Measurements from ENCODE around the gene COL4A2. TPM values are rescaled to one million over a fixed set of nuclear protein-coding genes. Genes with fewer than 3 reads are reported as not detected.

The COL4A2 gene
- total RNA-seq, 4 donors from 2014 or later: 56.6 to 139 (median 89.1) TPM

DNA sequence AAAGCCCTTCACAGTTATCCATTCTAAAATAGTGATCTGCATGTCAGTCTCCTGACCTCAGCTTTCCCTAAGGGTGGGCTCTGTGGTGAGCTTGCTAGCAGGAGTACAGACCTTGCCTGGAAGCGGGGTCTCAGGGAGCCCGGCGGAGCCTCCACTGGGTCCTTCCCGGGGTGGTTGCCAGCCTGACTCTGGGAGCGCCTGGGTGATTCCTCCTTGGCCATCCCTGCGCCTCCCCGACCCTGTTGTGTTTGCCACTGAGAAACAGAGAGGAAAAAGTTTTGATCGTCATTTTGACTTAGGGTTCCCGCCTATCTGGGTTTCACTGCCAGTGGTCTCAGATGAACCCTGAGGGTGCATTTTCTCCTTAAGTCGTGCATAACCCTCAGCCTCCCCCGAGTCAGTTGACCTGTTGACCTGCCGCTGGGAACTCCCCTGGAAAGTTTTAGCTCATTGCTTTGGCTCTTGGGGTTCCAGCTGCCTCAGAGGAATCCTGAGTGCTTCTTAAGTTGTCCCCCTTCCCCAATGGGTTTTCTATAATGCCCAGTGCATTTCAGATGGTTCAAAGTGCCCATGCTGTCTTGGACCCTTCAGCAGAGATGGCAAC is 136.6 kb downstream of the COL4A2 start:
- H3K36me3 ChIP-seq: peaks cover 0 to 24% (median 0%) of the 10 kb centered on the region in 3 donors

GRCh38 chr13:110444226-110444653 is 137.2 kb downstream of the COL4A2 start:
- peak in 1 of 3 donors; percentile 40 for DNase-seq
- peak overlapping the region in 3 of 4 donors; percentile 30 to 39 (median 39) for H3K27ac ChIP-seq
- H3K4me1 ChIP-seq: peaks cover 0 to 8% (median 0%) of the 10 kb centered on the region in 4 donors
- no peaks in the 10 kb centered on the region for H3K9me3 ChIP-seq
- no peak overlapping the region for H3K4me3 ChIP-seq
- H3K36me3 ChIP-seq: peaks cover 0 to 21% (median 0%) of the 10 kb centered on the region in 3 donors
- no peak for TF ChIP-seq POLR2A (IDR thresholded peaks at IDR 0.05)
- peak in 2 of 6 experiments; percentile 17 to 26 for TF ChIP-seq CTCF (IDR thresholded peaks at IDR 0.05)
- H3K27me3 ChIP-seq: no peaks in the 10 kb centered on the region

More for the DNA sequence above, 136.6 kb downstream of the COL4A2 start:
- Histone ChIP-seq H3K27me3 (no peaks in the 10 kb centered on the region), H3K4me1 (peaks cover 0 to 8% (median 0%) of the 10 kb centered on the region in 4 donors), H3K9me3 (no peaks in the 10 kb centered on the region), H3K27ac (peak overlapping the region in 3 of 4 donors; percentile 30 to 39 (median 39)), H3K4me3 (no peak overlapping the region)
- DNase-seq: no peak
- TF ChIP-seq POLR2A (IDR thresholded peaks at IDR 0.05): no peak
- TF ChIP-seq CTCF (IDR thresholded peaks at IDR 0.05): no peak

DNA sequence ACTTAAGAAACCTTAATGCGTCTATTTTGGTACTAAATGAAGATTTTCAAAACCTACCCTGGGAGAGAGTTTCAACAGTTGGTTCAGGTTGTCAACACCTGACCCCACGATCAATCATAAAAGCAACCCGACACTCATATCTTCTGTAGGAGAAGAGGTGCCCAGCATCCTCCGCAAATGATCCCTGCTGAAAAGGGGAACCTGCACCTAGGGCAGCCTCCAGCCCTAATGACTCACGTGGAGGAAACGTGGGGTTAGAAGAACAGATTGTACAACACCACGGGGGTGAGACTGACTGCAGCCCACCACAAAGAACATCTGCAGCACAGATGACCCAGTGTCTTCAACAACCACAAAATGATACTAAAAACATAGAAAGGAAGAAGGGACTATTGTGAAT is 138.1 kb downstream of the COL4A2 start:
- peaks cover 0 to 19% (median 0%) of the 10 kb centered on the region in 3 donors for H3K36me3 ChIP-seq
- H3K27ac ChIP-seq: peak overlapping the region in 1 of 4 donors; percentile 17
- no peak overlapping the region for H3K4me3 ChIP-seq
- H3K9me3 ChIP-seq: no peaks in the 10 kb centered on the region
- H3K4me1 ChIP-seq: peaks cover 0 to 8% (median 0%) of the 10 kb centered on the region in 4 donors
- peak in 2 of 3 donors; percentile 62 to 66 for DNase-seq
- H3K27me3 ChIP-seq: no peaks in the 10 kb centered on the region
- TF ChIP-seq POLR2A (IDR thresholded peaks at IDR 0.05) (no peak), CTCF (IDR thresholded peaks at IDR 0.05) (no peak)

DNA sequence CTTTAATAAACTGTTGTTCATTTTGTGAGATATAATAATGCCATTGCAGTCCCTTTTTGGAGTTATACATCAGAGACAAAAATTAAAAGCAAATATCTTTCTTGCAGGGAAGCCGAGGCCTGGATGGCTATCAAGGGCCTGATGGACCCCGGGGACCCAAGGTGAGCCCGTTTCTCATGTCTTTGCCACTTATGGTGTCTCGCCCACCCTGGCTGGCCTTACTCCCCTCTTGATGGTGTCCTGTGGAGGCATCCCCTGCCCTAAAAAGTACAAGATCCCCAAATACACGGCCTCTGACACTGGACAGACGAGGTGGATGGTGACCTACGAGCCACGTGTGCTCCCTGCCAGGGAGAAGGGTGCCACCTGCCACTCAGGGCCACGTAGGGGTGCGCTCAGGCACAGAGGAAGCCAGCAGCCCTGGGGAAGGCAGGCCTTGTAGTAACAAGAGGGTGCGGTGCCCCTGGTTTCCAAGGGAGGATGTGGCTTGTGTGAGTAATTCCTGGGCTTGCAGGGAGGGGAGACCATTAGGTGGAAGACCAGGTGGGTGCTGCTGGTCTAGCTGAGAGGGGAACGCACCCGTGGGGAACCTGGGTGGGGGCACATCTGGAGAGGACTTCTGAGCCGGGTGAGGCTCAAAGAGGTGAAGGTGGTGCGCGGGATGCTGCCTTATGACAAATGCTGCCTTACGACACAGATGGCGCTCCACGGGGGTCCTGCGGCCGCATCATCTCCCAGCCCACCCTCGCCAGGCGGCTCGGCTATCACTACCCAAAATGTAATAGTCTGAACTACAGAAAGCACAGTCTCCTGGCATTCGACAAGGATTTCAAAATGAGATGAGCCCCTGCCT is 138.9 kb downstream of the COL4A2 start:
- Histone ChIP-seq H3K4me1 (peaks cover 0 to 8% (median 0%) of the 10 kb centered on the region in 4 donors), H3K9me3 (no peaks in the 10 kb centered on the region), H3K36me3 (peaks cover 0 to 21% (median 0%) of the 10 kb centered on the region in 3 donors), H3K4me3 (no peak overlapping the region), H3K27me3 (no peaks in the 10 kb centered on the region), H3K27ac (peak overlapping the region in 1 of 4 donors; percentile 16)
- DNase-seq: no peak
- no peak for TF ChIP-seq CTCF (IDR thresholded peaks at IDR 0.05)

GRCh38 chr13:110446575-110446890 is 139.4 kb downstream of the COL4A2 start:
- Histone ChIP-seq H3K4me1 (peaks cover 0 to 8% (median 0%) of the 10 kb centered on the region in 4 donors), H3K36me3 (peaks cover 0 to 21% (median 0%) of the 10 kb centered on the region in 3 donors), H3K27me3 (no peaks in the 10 kb centered on the region), H3K9me3 (no peaks in the 10 kb centered on the region), H3K27ac (peak overlapping the region in 1 of 4 donors; percentile 16), H3K4me3 (no peak overlapping the region)
- TF ChIP-seq POLR2A (IDR thresholded peaks at IDR 0.05) (no peak), CTCF (IDR thresholded peaks at IDR 0.05) (no peak)
- no peak for DNase-seq
